ENCODE results near the gene DGKE.

The DGKE gene

GRCh38 chr17:56833809-56834379 is at the start of gene DGKE, which contains the start of gene C17orf67:
DGKE (plus strand) TSS chr17:56834151; CDS start chr17:56834796, 645 bp downstream.
C17orf67 (minus strand) TSS chr17:56833920; CDS start chr17:56815810, 18,110 bp downstream.
- DNase-seq, result peak; percentile 53

DNA sequence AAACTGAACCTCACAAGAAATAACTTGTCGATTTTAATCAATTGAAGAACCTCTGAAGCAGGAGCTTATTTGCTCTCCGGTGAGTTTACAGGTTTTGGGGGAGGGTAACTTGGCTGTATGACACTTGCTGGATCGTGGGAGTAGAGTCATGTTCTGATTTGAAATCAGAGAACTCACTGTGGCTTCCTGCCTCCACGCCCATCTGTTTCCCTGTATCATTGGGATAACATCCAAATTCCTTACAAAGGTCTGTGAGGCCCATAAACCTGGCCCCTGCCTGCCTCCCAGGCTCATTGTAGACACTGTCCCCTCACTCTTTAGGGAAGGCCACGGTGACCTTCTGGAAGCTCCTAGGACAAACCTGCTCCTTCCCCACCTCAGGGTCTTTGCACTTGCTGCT is 48.5 kb upstream of the DGKE start:
- DNase-seq, result no peak

- no peak for DNase-seq
These were observed 47.8 kb upstream of the DGKE start for GRCh38 chr17:56785997-56786680.

- DNase-seq, result no peak
These were observed 46.9 kb upstream of the DGKE start for GRCh38 chr17:56786989-56787482.

GRCh38 chr17:56792267-56792666 is 41.7 kb upstream of the DGKE start:
- DNase-seq, result no peak

- DNase-seq, result no peak
These were observed 40.4 kb upstream of the DGKE start for GRCh38 chr17:56793531-56793930.

GRCh38 chr17:56793957-56794356 is 40.0 kb upstream of the DGKE start:
- no peak for DNase-seq

GRCh38 chr17:56795221-56795865 is 38.6 kb upstream of the DGKE start:
- DNase-seq, result no peak

DNA sequence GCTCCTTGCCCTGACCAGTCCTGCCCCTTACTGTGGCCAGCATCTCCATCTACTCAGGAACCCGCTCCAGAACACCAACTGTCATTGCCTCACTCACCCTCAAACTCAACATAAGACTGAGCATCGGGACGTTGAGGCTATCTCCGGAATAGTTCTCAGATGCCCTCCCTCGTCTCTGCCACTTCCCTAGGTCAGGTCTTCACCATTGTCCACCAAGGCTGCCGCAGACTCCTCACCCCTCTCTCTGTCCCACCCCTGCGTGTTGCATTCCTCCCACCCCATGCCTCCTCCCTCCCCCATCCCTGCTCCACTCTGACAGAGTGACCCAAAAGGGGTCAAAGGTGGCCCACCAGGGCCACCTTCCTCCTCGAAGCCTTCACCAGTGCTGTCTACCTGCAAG is 37.4 kb upstream of the DGKE start:
- DNase-seq, result no peak

- DNase-seq, result no peak
These were observed 35.0 kb upstream of the DGKE start for GRCh38 chr17:56798916-56799315.

GRCh38 chr17:56801459-56802178 is 32.3 kb upstream of the DGKE start:
- DNase-seq, result no peak

- no peak for DNase-seq
These were observed 30.9 kb upstream of the DGKE start for GRCh38 chr17:56803071-56803470.

DNA sequence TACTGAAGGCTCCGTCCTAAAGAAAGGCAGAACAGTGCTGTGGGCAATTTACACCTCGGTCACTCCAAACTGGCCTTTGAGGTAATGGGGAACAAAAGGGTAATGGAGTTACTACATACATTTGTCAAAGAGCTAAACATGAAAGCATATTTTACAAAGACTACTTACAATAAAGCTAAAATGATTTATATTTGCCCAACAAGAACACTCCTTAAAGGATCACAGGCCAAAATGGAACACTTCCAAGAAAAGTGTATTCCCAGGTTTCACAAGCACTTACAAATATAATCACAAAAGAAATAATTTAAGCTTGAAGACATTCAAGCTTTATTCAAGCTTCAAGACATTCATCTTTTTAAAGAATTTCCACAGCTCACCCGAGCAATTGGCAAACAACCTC is 29.5 kb upstream of the DGKE start:
- DNase-seq, result no peak

DNA sequence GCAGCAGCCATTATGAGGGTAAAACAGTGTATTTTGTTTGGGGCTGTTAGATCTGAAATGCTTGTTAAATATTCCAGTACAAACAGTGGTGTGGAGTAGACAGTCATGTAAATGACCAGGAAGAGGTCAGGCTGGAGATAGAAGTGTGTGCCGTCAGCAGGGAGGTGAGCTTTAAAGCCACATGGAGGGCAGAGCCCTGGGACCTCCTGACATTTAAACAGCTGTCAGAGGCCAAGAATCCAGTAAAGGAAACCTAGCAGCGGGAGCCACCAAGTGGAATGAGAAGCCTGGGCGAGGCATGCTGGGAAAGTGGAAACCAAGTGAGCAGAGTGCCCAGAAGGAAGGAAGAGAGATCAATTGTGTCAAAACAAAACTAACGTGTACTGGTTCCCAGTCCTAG is 27.0 kb upstream of the DGKE start:
- DNase-seq, result no peak

DNA sequence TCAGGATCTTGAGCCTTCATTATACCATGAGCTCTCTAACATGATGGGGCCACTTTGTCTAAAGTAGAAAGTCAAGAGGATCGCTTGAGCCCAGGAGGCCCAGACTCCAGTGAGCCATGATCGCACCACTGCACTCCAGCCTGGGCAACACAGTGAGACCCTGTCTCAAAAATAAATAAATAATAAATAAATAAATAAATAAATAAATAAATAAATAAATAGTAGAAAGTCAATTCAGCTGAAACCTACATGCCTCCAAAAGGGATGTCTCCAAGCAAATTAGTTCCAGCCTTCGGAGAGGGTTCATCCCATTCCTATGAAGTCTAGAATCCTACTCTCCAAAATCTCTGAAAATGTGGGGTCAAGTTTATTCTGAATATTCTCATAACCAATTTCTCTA is 26.2 kb upstream of the DGKE start:
- no peak for DNase-seq

DNA sequence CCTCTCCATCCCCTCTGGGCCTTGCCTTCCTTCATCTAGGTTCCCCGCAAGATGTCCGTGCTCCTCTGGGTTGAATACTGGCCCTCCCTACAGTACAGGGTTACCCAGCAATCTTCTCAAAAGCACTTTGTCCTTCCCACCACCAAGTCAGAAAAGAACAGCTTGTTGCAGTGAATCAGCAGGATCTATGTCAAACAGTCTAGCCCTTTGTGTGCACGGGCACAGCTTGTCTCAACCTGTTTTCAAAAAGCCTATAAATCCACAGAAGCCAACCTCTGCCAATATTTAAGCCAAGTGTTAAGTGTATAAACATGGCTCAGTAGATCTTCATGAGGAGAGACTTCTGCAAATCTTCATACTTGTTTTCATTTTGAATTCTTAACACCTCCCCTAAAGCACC is 25.4 kb upstream of the DGKE start:
- no peak for DNase-seq

DNA sequence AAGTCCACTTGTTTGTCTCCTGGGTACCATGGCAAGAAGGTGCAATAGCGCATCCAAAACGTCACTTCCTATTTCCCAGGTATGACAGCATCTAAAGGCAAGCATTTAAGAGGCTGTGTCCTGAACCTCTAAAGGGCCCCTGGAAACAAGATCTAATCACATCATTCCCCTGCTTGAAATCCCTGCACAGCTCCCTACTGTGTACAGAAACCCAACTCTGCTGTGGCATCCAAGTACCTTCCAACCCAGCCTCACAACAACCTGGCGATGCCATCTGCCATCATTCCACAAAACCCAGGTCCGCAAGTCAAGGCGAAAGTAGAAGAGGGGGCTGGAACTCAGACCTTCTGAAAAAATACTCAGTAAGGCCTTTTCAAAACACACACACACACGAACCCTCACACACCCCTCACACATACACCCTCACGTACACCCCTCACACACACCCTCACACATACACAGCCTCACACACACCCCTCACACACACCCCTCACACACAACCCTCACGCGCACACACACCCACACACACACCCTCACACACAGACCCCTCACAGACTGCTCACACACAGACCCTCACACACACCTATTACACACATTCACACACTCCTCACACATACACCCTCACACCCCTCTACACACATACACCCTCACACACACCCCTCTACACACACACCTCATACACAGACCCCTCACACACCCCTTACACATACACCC is 24.7 kb upstream of the DGKE start:
- no peak for DNase-seq

DNA sequence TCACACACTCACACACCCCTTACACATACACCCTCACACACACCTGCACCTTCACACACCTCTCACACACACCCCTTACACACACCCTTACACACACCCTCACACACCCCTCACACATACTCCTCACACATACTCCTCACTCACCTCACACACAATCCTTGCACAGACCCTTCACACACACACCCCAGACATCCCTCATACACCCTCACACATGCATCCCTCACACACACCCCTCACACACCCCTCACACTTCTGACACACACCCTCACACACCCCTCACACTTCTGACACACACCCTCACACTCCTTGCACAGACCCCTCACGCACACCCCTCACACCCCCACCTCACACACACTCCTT is 24.2 kb upstream of the DGKE start:
- DNase-seq, result no peak

DNA sequence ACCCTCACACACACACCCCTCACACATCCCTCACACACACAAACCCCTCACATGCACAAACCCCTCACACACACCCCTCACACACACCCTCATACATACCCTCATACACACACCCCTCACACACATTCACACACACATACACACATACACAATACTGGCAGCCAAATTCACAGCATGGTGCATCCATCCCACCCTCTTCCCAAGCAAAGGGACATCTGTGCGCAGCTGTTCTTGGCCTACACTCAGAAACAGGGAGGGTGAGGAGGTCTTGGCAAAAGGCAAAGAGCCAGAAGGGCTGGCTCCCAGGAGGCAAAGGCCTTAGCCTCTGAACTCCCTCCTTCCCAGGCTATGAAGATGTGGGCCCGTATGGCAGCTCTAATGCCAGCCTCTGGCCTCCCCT is 23.6 kb upstream of the DGKE start:
- DNase-seq, result no peak

DNA sequence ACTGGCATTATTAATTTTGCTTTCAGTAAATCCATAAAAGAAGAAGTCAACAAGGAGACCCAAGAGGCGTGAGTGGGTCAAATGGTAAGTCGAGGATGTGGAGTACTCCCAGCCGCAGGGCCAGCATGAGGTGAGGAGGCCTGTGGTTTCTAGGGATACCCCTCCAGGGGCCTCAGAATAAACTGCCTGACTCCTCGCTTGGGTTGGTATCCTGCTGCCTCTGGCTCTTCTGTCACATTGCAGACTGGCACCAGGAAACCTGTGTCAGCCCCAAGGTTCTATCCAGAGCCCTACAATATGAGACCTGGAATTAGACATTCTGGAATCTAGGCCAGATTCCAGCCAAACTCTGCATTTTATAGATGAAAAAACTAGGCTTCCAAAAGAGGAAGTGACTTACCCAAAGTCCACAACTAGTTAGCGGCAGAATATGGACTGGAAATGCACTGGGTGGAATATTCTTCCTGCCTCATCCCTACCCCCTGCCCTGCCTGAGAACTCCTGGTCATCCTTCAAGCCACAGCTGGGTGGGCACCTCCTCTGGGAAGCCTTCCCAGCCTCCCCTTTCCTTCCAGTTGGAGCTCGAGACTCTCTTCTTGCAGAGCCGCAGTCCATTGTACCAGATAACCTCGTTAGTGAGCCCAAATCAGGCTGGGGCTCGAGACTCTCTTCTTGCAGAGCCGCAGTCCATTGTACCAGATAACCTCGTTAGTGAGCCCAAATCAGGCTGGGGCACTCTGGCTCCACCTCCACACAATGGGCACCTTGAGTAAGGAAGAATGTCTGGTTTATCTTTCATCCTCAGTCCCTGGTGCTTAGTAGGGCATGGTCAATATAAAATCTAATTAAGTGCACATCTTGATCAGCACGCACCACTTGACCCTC is 22.8 kb upstream of the DGKE start:
- no peak for DNase-seq

GRCh38 chr17:56812901-56813388 is 21.0 kb upstream of the DGKE start:
- no peak for DNase-seq

GRCh38 chr17:56815711-56816110 is 18.2 kb upstream of the DGKE start:
- DNase-seq, result no peak
